Trophoblast cell (in vitro differentiated cells and primary cell): ENCODE results near the gene CRLF2.
"Not testable (repeated sequence)": the region's sequence is repeated elsewhere in the genome, so short reads cannot be mapped to it uniquely, and the experiment has no call there.

Experiments
- DNase-seq, 2 donors: peaks; one replicate each; pipeline ENCODE4 v3.0.0-alpha.2; 2016
- H2AFZ ChIP-seq: 2 replicates; pipeline ENCODE4 v1.6.1; 2013; ENCODE audit warnings: low read length, moderate library complexity, mild to moderate bottlenecking; ENCODE audit not compliant: insufficient read depth, poor library complexity
- H2AK5ac ChIP-seq: 2 replicates; pipeline ENCODE4 v1.6.1; 2013; ENCODE audit warnings: mild to moderate bottlenecking, low read length
- H2BK120ac ChIP-seq: 2 replicates; pipeline ENCODE4 v1.6.1; 2013; ENCODE audit warnings: low read length, mild to moderate bottlenecking, moderate library complexity; ENCODE audit not compliant: insufficient read depth, poor library complexity
- H2BK12ac ChIP-seq: 2 replicates; pipeline ENCODE4 v1.6.1; 2013; ENCODE audit warnings: mild to moderate bottlenecking, low read length, moderate library complexity
- H2BK5ac ChIP-seq: 2 replicates; pipeline ENCODE4 v1.6.1; 2013; ENCODE audit warnings: low read length, low read depth, moderate library complexity, mild to moderate bottlenecking; ENCODE audit not compliant: poor library complexity
- H3K14ac ChIP-seq: 2 replicates; pipeline ENCODE4 v1.6.1; 2013; ENCODE audit warnings: mild to moderate bottlenecking, low read length
- H3K18ac ChIP-seq: 2 replicates; pipeline ENCODE4 v1.6.1; 2013; ENCODE audit warnings: mild to moderate bottlenecking, low read length
- H3K23ac ChIP-seq: 2 replicates; pipeline ENCODE4 v1.6.1; 2013; ENCODE audit warnings: low read length
- H3K27ac ChIP-seq: 2 replicates; pipeline ENCODE4 v1.5.1; 2013; ENCODE audit warnings: low read depth, mild to moderate bottlenecking, inconsistent platforms, low read length, moderate library complexity
- H3K27me3 ChIP-seq: 2 replicates; pipeline ENCODE4 v1.6.1; 2013; ENCODE audit warnings: inconsistent platforms, mild to moderate bottlenecking, low read length, moderate library complexity; ENCODE audit not compliant: insufficient read depth
- H3K36me3 ChIP-seq, 2 experiments: 1 replicate in 1 of 2; 2 replicates in 1 of 2; pipeline ENCODE4 v1.6.1; 2013; ENCODE audit warnings: low read length in 2 of 2, mild to moderate bottlenecking in 2 of 2, moderate library complexity in 1 of 2; ENCODE audit not compliant: insufficient read depth in 2 of 2, control insufficient read depth in 1 of 2
- H3K4ac ChIP-seq: 2 replicates; pipeline ENCODE4 v1.6.1; 2013; ENCODE audit warnings: low read depth, mild to moderate bottlenecking, low read length, moderate library complexity
- H3K4me1 ChIP-seq, 2 experiments: 1 replicate in 1 of 2; 2 replicates in 1 of 2; pipeline ENCODE4 v1.6.1; 2013; ENCODE audit warnings: low read length in 2 of 2, mild to moderate bottlenecking in 2 of 2, moderate library complexity in 1 of 2; ENCODE audit not compliant: insufficient read depth in 2 of 2, control insufficient read depth in 1 of 2
- H3K4me2 ChIP-seq: 2 replicates; pipeline ENCODE4 v1.6.1; 2013; ENCODE audit warnings: inconsistent platforms, mild to moderate bottlenecking, low read length, moderate library complexity
- H3K4me3 ChIP-seq: 2 replicates; pipeline ENCODE4 v1.5.1; 2013; ENCODE audit warnings: mild to moderate bottlenecking, low read depth, low read length, inconsistent platforms
- H3K79me1 ChIP-seq: one replicate; pipeline ENCODE4 v1.6.1; 2013; ENCODE audit warnings: low read length
- H3K79me2 ChIP-seq: 2 replicates; pipeline ENCODE4 v1.6.1; 2013; ENCODE audit warnings: low read length, mild to moderate bottlenecking; ENCODE audit not compliant: control insufficient read depth, insufficient read depth, poor library complexity
- H3K9ac ChIP-seq: 2 replicates; pipeline ENCODE4 v1.6.1; 2013; ENCODE audit warnings: mild to moderate bottlenecking, low read length
- H3K9me3 ChIP-seq: 2 replicates; pipeline ENCODE4 v1.6.1; 2013; ENCODE audit warnings: low read depth, mild to moderate bottlenecking, control low read depth, inconsistent platforms, low read length; ENCODE audit not compliant: insufficient read depth
- H4K12ac ChIP-seq: 2 replicates; pipeline ENCODE4 v1.6.1; 2013; ENCODE audit warnings: low read depth, mild to moderate bottlenecking, low read length, moderate library complexity
- H4K8ac ChIP-seq: 2 replicates; pipeline ENCODE4 v1.6.1; 2013; ENCODE audit warnings: low read depth, mild to moderate bottlenecking, low read length, moderate library complexity
- H4K91ac ChIP-seq: one replicate; pipeline ENCODE4 v1.6.1; 2013; ENCODE audit warnings: low read depth, mild to moderate bottlenecking, low read length, moderate library complexity
- WGBS: extraction: QIAGEN DNeasy Blood & Tissue Kit; methylation state at CpG from one replicate; pipeline ENCODE4 v1.1.7; 2013; ENCODE audit warnings: missing lambda C conversion rate; ENCODE audit not compliant: insufficient read length, insufficient coverage; ENCODE audit errors: extremely low coverage; 5-methylcytosine and 5-hydroxymethylcytosine counted together

Gene CRLF2

DNA sequence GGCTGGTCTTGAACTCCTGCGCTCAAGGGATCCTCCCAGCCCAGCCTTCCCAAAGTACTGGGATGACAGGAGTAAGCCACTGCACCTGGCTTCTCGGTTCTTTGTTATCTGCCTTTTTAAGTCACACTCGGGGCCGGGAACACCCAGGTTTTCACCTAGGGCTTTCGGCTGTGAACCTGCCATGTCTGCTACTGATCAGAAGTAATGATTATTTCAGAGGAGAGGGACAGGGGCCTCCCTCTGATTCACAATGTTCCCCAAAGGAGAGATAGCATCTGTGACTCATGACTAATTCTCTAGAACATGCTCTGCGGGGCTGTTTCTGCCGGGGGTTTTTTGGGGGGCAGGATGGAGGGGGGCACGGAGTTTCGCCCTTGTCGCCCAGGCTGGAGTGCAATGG lies 26.9 kb downstream of the CRLF2 start:
- Histone ChIP-seq H3K18ac (no peak overlapping the region), H2AK5ac (no peak overlapping the region), H2AFZ (no peak overlapping the region), H3K9me3 (no peaks in the 10 kb centered on the region), H2BK12ac (no peak overlapping the region), H3K23ac (no peak overlapping the region), H3K4ac (no peak overlapping the region), H4K8ac (no peak overlapping the region), H2BK120ac (no peak overlapping the region), H3K4me2 (no peak overlapping the region), H3K27me3 (no peaks in the 10 kb centered on the region), H2BK5ac (no peak overlapping the region), H4K91ac (no peak overlapping the region), H4K12ac (no peak overlapping the region), H3K4me1 (peaks cover 3 to 5% of the 10 kb centered on the region in 2 experiments), H3K79me1 (no peaks in the 10 kb centered on the region), H3K14ac (no peak overlapping the region), H3K79me2 (no peaks in the 10 kb centered on the region), H3K4me3 (no peak overlapping the region), H3K27ac (no peak overlapping the region), H3K36me3 (no peaks in the 10 kb centered on the region), H3K9ac (no peak overlapping the region)
- WGBS, result no CpG with 5 or more reads among the region's 10 CpGs
- no peak for DNase-seq

GRCh38 chrX:1182211-1182610 lies 30.2 kb downstream of the CRLF2 start:
- no peak overlapping the region for H4K91ac ChIP-seq
- peaks cover 5 to 7% of the 10 kb centered on the region in 2 experiments for H3K4me1 ChIP-seq
- no peak overlapping the region for H3K27ac ChIP-seq
- no peak overlapping the region for H4K8ac ChIP-seq
- H2BK12ac ChIP-seq, result no peak overlapping the region
- WGBS, result no CpG with 5 or more reads among the region's 4 CpGs
- no peak overlapping the region for H2BK5ac ChIP-seq
- H3K27me3 ChIP-seq, result no peaks in the 10 kb centered on the region
- H4K12ac ChIP-seq, result no peak overlapping the region
- H3K4me2 ChIP-seq, result no peak overlapping the region
- H3K14ac ChIP-seq, result no peak overlapping the region
- H3K9me3 ChIP-seq, result no peaks in the 10 kb centered on the region
- H3K4me3 ChIP-seq, result no peak overlapping the region
- H3K79me2 ChIP-seq, result no peaks in the 10 kb centered on the region
- no peak overlapping the region for H3K23ac ChIP-seq
- no peaks in the 10 kb centered on the region for H3K36me3 ChIP-seq
- H3K18ac ChIP-seq, result no peak overlapping the region
- H2BK120ac ChIP-seq, result no peak overlapping the region
- no peaks in the 10 kb centered on the region for H3K79me1 ChIP-seq
- no peak overlapping the region for H3K4ac ChIP-seq
- H2AFZ ChIP-seq, result no peak overlapping the region
- H2AK5ac ChIP-seq, result no peak overlapping the region
- no peak for DNase-seq
- H3K9ac ChIP-seq, result no peak overlapping the region

DNA sequence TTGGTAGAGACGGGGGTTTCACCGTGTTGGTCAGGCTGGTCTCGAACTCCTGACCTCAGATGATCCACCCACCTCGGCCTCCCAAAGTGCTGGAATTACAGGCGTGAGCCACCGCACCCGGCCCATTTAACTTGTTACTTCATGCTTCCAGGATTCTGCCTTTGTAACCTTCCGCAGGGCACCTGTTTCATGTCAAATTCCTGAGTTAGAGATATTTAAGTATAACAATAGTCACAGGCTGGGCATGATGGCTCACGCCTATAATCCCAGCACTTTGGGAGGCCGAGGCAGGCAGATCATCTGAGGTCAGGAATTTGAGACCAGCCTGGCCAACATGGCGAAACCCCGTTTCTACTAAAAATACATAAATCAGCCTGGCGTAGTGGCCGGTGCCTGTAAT lies 30.8 kb downstream of the CRLF2 start:
- not testable (repeated sequence) for H4K91ac ChIP-seq, H2AK5ac ChIP-seq, H3K9me3 ChIP-seq, H3K79me1 ChIP-seq, H3K14ac ChIP-seq, H2BK12ac ChIP-seq, H3K27me3 ChIP-seq, H3K4ac ChIP-seq, H3K9ac ChIP-seq, H3K36me3 ChIP-seq, H3K23ac ChIP-seq, H3K4me2 ChIP-seq, H3K79me2 ChIP-seq, DNase-seq, H4K12ac ChIP-seq, H3K27ac ChIP-seq, H3K4me1 ChIP-seq, H3K18ac ChIP-seq, H2BK5ac ChIP-seq, H4K8ac ChIP-seq, H2BK120ac ChIP-seq, H3K4me3 ChIP-seq, H2AFZ ChIP-seq
- no CpG with 5 or more reads among the region's 14 CpGs for WGBS

DNA sequence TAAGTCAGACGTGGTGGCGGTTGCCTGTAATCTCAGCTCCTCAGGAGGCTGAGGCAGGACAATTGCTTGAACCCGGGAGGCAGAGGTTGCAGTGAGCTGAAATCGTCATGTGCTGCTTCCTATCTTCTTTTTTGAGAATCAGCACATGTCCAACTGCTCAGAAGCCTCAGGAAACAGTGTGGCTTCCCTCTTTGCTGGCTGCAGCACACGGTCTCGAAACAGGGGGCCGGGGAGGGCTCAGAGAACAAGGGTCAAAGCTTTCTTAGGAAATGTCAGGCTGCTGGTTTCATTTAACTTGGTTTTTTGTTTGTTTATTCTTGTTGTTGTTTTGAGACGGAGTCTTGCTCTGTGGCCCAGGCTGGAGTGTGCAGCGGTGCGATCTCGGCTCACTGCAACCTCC lies 31.3 kb downstream of the CRLF2 start:
- no peak overlapping the region for H2AFZ ChIP-seq
- no peak overlapping the region for H4K8ac ChIP-seq
- H3K14ac ChIP-seq, result no peak overlapping the region
- no CpG with 5 or more reads among the region's 11 CpGs for WGBS
- H3K9me3 ChIP-seq, result no peaks in the 10 kb centered on the region
- no peak overlapping the region for H4K12ac ChIP-seq
- H3K4me2 ChIP-seq, result no peak overlapping the region
- H2AK5ac ChIP-seq, result no peak overlapping the region
- H3K4me3 ChIP-seq, result no peak overlapping the region
- H3K4me1 ChIP-seq, result peaks cover 5 to 7% of the 10 kb centered on the region in 2 experiments
- no peak overlapping the region for H4K91ac ChIP-seq
- H3K23ac ChIP-seq, result no peak overlapping the region
- no peak overlapping the region for H2BK5ac ChIP-seq
- H3K36me3 ChIP-seq, result no peaks in the 10 kb centered on the region
- H3K79me1 ChIP-seq, result no peaks in the 10 kb centered on the region
- H2BK12ac ChIP-seq, result no peak overlapping the region
- no peak overlapping the region for H3K9ac ChIP-seq
- no peaks in the 10 kb centered on the region for H3K79me2 ChIP-seq
- H3K4ac ChIP-seq, result no peak overlapping the region
- DNase-seq, result no peak
- H3K27ac ChIP-seq, result no peak overlapping the region
- H3K27me3 ChIP-seq, result no peaks in the 10 kb centered on the region
- H3K18ac ChIP-seq, result no peak overlapping the region
- H2BK120ac ChIP-seq, result no peak overlapping the region
